ENCODE measurements around the gene CLEC7A. TPM values are rescaled to one million over a fixed set of nuclear protein-coding genes. Genes with fewer than 3 reads are reported as not detected.

The CLEC7A gene
- polyA plus RNA-seq, 1 donor from 2014 or later = not detected

DNA sequence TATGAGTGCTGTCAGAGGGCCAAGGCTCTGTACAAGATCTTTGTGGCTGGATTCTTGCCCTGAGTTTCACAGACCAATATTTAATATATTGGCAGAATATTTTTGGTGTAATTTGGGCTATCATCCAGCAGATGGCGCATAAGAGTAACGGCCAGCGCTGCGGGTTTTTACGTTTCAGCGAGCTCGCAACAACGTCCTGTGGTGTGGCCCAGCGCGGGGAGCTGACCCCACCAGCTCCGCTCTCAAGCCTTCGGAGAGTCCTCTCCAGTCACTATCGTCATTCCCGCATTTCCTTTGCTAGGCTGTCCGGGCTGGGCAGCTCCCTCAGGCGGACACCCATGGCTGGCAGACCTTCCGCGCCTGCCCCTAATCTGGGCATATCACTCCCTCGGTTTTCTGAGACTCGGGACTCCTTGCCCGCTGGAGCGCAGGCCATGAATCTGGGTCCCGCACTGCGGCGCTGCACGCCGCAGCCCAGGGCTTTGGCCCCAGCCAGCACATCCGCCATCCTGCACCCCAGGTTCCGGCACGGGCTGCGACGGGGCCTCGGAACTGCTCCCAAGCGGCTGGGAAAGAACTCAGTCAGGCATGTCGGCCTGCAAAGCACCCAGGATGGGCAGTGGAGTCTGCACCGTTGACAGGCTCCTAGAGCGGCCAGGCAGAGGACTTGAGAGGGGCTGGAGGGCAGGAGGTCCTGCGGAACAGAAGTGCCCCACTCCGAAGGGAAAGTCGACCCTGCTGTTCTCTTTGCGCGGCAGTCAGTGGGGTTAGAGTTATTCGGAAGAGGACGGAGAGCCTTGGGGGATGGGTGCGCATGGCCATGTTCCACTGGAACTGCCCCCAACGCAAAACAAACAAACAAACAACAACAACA, 23.5 kb upstream of the CLEC7A start:
- TF ChIP-seq POLR2AphosphoS5 (IDR thresholded peaks at IDR 0.05) (no peak), EZH2 (IDR thresholded peaks at IDR 0.05; ENCODE audit: borderline replicate concordance, insufficient read depth, low read length, poor library complexity, severe bottlenecking) (no peak), MXI1 (conservative IDR thresholded peaks at IDR 0.05; ENCODE audit: poor library complexity, severe bottlenecking) (peak; percentile 22), EP300 (conservative IDR thresholded peaks at IDR 0.05; ENCODE audit: poor library complexity, severe bottlenecking) (no peak), SMC3 (conservative IDR thresholded peaks at IDR 0.05; ENCODE audit: poor library complexity) (peak; percentile 92), TAF1 (IDR thresholded peaks at IDR 0.05; ENCODE audit: low read depth) (no peak), RAD21 (conservative IDR thresholded peaks at IDR 0.05) (peak; percentile 78)
- TF ChIP-seq, protein P1, sequence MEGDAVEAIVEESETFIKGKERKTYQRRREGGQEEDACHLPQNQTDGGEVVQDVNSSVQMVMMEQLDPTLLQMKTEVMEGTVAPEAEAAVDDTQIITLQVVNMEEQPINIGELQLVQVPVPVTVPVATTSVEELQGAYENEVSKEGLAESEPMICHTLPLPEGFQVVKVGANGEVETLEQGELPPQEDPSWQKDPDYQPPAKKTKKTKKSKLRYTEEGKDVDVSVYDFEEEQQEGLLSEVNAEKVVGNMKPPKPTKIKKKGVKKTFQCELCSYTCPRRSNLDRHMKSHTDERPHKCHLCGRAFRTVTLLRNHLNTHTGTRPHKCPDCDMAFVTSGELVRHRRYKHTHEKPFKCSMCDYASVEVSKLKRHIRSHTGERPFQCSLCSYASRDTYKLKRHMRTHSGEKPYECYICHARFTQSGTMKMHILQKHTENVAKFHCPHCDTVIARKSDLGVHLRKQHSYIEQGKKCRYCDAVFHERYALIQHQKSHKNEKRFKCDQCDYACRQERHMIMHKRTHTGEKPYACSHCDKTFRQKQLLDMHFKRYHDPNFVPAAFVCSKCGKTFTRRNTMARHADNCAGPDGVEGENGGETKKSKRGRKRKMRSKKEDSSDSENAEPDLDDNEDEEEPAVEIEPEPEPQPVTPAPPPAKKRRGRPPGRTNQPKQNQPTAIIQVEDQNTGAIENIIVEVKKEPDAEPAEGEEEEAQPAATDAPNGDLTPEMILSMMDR (IDR thresholded peaks at IDR 0.05; ENCODE audit: poor library complexity, severe bottlenecking) = peak; percentile 91
- TF ChIP-seq, protein P2, sequence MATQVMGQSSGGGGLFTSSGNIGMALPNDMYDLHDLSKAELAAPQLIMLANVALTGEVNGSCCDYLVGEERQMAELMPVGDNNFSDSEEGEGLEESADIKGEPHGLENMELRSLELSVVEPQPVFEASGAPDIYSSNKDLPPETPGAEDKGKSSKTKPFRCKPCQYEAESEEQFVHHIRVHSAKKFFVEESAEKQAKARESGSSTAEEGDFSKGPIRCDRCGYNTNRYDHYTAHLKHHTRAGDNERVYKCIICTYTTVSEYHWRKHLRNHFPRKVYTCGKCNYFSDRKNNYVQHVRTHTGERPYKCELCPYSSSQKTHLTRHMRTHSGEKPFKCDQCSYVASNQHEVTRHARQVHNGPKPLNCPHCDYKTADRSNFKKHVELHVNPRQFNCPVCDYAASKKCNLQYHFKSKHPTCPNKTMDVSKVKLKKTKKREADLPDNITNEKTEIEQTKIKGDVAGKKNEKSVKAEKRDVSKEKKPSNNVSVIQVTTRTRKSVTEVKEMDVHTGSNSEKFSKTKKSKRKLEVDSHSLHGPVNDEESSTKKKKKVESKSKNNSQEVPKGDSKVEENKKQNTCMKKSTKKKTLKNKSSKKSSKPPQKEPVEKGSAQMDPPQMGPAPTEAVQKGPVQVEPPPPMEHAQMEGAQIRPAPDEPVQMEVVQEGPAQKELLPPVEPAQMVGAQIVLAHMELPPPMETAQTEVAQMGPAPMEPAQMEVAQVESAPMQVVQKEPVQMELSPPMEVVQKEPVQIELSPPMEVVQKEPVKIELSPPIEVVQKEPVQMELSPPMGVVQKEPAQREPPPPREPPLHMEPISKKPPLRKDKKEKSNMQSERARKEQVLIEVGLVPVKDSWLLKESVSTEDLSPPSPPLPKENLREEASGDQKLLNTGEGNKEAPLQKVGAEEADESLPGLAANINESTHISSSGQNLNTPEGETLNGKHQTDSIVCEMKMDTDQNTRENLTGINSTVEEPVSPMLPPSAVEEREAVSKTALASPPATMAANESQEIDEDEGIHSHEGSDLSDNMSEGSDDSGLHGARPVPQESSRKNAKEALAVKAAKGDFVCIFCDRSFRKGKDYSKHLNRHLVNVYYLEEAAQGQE (IDR thresholded peaks at IDR 0.05; ENCODE audit: borderline replicate concordance) = no peak
- Histone ChIP-seq H3K4me3 (ENCODE audit: low read length) (peak overlapping the region; percentile 72), H3K9me2 (ENCODE audit: insufficient read depth, low read length) (no peaks in the 10 kb centered on the region), H3K27me3 (ENCODE audit: insufficient read depth, low read depth, low read length) (no peaks in the 10 kb centered on the region), H2AFZ (ENCODE audit: low read depth, low read length) (peak overlapping the region; percentile 82), H3K4me2 (ENCODE audit: low read length) (peak overlapping the region; percentile 73), H3K9me3 (ENCODE audit: low read length) (peaks cover 5% of the 10 kb centered on the region), H3K27ac (ENCODE audit: low read length) (no peak overlapping the region), H3K79me2 (replicated peaks; ENCODE audit: insufficient read depth, low read length) (no peaks in the 10 kb centered on the region), H3F3A (ENCODE audit: insufficient read depth, low read length, poor library complexity, severe bottlenecking) (no peaks in the 10 kb centered on the region), H3K9ac (ENCODE audit: low read length) (peak overlapping the region; percentile 50), H3K36me3 (ENCODE audit: insufficient read depth, low read length) (no peaks in the 10 kb centered on the region), H4K20me1 (ENCODE audit: insufficient read depth) (no peaks in the 10 kb centered on the region)

DNA sequence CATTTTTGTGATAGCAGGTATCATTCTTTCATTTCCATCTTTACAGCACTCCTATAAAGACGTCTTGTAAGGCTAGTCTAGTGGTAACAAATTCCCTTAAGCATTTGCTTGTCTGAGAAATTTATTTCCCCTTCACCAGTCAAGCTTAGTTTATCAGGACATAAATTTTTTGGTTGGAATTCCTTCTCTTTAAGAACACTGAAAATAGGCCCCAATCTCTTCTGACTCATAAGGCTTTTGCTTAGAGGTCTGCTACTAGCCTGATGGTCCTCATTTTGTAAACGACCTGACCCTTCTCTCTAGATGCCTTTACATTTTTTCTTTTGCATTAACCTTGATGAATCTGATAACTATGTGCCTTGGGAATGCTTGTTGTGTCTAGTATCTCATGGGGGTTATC, 21.6 kb upstream of the CLEC7A start:
- H3K4me2 ChIP-seq (ENCODE audit: low read length) = no peak overlapping the region
- TF ChIP-seq TAF1 (IDR thresholded peaks at IDR 0.05; ENCODE audit: low read depth) (no peak), EZH2 (IDR thresholded peaks at IDR 0.05; ENCODE audit: borderline replicate concordance, insufficient read depth, low read length, poor library complexity, severe bottlenecking) (no peak), RAD21 (conservative IDR thresholded peaks at IDR 0.05) (no peak), MXI1 (conservative IDR thresholded peaks at IDR 0.05; ENCODE audit: poor library complexity, severe bottlenecking) (no peak), POLR2AphosphoS5 (IDR thresholded peaks at IDR 0.05) (no peak)
- TF ChIP-seq, protein P1 (IDR thresholded peaks at IDR 0.05; ENCODE audit: poor library complexity, severe bottlenecking) = no peak
- H3K9me2 ChIP-seq (ENCODE audit: insufficient read depth, low read length) = no peaks in the 10 kb centered on the region
- H2AFZ ChIP-seq (ENCODE audit: low read depth, low read length) = no peak overlapping the region
- H3K27ac ChIP-seq (ENCODE audit: low read length) = no peak overlapping the region
- no peaks in the 10 kb centered on the region for H3K27me3 ChIP-seq (ENCODE audit: insufficient read depth, low read depth, low read length)
- H4K20me1 ChIP-seq (ENCODE audit: insufficient read depth) = no peaks in the 10 kb centered on the region
- H3F3A ChIP-seq (ENCODE audit: insufficient read depth, low read length, poor library complexity, severe bottlenecking) = no peaks in the 10 kb centered on the region
- no peak overlapping the region for H3K4me3 ChIP-seq (ENCODE audit: low read length)
- no peaks in the 10 kb centered on the region for H3K36me3 ChIP-seq (ENCODE audit: insufficient read depth, low read length)
- H3K9me3 ChIP-seq (ENCODE audit: low read length) = peaks cover 2% of the 10 kb centered on the region
- H3K79me2 ChIP-seq (replicated peaks; ENCODE audit: insufficient read depth, low read length) = no peaks in the 10 kb centered on the region
- H3K9ac ChIP-seq (ENCODE audit: low read length) = no peak overlapping the region

Measured in neural cell (in vitro differentiated cells).